T-helper 2 cell treated with Interferon-gamma antibody and Interleukin-4, amounts not matched to agents 100 ng/mL and 5 ng/mL, for 36 hours (primary cell): ENCODE data around the gene LIPN. TPM values are rescaled to one million over a fixed set of nuclear protein-coding genes. Genes with fewer than 3 reads are reported as not detected.
"Not testable (repeated sequence)": the region's sequence is repeated elsewhere in the genome, so short reads cannot be mapped to it uniquely, and the experiment has no call there.

ENCODE experiments used
- intact Hi-C: fragments of 100-400 bp; cut with micrococcal nuclease; formaldehyde crosslinking; loops from one replicate; pipeline ENCODE4 v1.15.1; 2023
- total RNA-seq: library from RNA; stranded (reverse); gene quantifications from 2 replicates; pipeline ENCODE4 v1.2.3, GENCODE V29; 2022

The LIPN gene, protein sequence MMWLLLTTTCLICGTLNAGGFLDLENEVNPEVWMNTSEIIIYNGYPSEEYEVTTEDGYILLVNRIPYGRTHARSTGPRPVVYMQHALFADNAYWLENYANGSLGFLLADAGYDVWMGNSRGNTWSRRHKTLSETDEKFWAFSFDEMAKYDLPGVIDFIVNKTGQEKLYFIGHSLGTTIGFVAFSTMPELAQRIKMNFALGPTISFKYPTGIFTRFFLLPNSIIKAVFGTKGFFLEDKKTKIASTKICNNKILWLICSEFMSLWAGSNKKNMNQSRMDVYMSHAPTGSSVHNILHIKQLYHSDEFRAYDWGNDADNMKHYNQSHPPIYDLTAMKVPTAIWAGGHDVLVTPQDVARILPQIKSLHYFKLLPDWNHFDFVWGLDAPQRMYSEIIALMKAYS
- total RNA-seq = not detected in 2 replicates

DNA sequence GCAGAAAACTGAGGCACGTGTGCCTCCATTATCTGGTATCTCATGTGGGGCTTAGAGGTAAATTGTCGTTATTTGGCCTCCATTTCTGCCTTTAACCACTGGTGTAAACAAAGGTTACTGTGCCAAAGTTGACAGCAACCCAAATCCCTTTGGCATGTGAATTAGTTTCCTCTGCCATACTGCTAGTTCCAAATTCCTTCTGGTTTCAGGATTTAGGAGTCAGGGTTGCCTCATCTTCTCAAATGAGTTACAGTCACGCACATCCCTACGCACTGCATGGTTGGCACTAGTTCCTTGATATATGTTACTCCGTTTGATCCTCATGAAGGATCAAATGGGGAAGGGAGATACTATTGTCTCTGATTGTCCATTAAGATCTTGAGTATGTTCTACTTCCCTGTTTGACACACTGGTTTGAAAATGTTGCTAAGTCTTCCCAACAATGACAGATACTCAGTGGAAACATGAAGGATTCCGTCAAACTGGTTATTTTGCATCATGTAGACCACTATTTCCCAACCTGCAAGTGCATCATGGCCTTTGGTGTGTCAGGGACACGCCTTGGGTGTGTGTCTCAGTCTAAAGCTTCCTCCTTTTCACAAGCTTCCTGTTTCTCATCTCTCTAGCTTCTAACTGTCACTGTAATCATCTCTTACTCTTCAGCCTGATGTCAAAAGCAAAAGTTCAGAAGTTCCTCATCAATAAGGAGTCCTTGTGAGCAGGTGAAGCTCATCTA is at the start of gene LIPN:
Gene LIPN, plus strand, starts transcription at position 655 of the 736 bp plus-strand sequence. CDS start 1,386 bp downstream, outside the sequence.
- intact Hi-C loops = no loop called here

DNA sequence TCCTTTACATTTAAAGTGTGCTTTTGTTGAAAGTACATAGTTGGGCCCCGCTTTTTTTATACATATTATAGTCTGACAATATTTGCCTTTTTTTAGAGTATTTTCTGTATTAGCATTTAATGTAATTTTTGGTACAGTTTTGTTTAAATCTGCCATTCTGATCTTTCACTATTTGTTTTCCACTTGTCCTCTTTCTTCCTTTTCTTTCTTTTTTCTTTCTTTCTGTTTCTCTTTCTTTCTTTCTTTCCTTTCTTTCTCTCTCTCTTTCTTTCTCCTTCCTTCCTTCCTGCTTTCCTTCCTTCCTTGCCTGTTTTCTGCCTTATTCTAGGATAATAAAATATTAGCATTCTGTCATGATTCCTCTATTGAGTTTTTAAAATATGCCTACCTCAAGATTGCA is 44.3 kb upstream of the LIPN start:
- intact Hi-C loops = no loop called here

DNA sequence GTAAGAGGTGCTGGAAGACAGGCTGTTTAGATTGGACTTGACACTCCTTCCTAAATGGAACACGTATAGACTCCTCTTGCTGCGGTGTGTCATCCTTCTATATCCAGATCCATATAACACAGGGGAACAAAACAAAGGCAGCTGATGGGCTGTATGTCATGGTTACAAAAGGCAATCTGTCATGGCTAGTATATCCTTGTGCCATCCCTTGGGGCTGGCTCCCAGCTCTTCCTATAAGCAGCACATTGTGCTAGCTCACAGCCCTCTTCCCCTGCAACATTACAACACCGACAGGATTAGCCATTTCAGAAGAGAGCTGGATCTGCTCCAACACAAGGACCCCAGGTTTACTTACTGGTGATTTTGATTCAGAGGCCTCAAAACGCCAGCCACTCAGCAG is 38.4 kb upstream of the LIPN start:
- intact Hi-C loops = no loop called here

DNA sequence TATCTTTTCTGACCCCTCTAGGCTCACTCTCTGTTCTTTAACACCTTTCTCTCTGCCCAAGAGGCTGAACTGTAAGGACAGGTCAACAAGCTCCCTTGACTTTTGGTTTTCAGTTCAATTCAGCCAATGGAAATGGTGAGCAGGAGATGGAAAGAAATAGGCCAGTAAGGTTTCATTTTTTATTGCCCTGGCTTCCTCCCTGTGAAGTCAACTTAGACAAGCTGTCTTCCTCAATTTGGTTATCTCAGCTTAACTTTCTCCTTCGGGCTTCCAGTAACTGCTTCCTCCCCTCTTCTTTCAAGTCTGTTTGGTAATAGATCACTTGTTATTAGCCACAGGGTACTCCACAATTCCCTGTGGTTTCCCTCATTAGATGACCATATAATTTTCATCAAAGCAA is 34.0 kb upstream of the LIPN start:
- intact Hi-C loops = no loop called here

DNA sequence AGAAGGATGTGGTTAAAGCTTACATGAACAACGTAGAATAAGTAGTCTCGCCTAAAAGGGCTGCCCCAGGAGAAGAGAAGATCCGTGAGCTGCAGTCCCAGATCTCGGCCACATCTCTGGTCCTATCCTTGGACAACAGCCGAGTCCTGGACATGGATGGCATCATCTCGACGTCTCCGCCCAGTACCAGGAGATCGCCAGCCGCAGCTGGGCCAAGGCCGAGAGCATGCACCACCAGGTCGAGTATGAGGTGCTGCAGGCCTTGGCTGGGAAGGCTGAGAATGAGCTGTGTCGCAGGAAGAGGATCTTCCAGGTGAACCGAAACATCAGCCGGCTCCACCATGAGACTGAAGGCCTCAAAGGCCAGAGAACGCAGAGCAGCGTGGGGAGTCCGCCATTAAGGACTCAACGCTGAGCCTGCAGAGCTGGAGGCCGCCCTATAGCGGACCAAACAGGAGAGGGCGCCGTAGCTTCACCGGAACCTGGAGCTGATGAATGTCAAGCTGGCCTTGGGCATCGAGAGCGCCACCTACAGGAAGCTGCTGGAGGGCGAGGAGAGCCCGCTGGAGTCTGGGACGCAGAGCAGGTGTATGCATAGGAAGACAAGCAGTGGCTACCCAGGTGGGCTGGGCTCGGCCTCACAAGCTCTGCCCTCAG is 31.6 kb upstream of the LIPN start:
- intact Hi-C loops = loop anchor here (2.0 kb wide), 1 partner anchor 205 kb away; no protein-coding TSS in a partner anchor

DNA sequence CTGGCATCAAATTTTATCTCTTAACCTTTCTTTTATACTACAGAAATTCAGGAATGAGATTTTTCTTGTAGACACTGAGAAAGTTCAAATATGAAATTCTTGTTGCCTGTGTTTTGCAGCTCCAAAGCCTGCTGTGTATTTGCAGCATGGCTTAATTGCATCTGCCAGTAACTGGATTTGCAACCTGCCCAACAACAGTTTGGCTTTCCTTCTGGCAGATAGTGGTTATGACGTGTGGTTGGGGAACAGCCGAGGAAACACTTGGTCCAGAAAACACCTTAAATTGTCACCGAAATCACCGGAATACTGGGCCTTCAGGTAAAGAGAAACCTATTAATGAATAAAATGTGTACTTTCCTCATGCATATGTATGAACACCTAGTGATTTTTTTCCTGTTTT is 29.0 kb upstream of the LIPN start:
- intact Hi-C loops = no loop called here

DNA sequence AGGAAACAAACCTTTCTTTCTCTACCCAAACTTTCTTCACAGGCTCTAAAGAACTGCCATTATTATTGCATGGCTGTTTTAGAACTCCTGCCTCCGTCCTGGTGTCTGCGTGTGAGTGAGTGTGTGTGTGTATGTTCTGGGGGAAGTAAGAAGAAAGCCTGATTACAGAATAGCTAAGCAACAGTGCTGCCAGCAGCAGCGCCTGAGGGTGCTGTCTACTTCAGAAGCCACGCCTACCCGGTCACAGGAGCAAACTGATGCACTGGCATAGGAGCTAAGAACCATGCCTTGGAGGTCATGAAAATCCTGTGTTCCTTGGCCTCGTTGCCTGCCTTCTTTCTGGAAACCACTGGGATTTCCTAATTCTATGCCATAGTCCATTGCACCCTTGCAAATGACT is 28.5 kb upstream of the LIPN start:
- intact Hi-C loops = no loop called here

DNA sequence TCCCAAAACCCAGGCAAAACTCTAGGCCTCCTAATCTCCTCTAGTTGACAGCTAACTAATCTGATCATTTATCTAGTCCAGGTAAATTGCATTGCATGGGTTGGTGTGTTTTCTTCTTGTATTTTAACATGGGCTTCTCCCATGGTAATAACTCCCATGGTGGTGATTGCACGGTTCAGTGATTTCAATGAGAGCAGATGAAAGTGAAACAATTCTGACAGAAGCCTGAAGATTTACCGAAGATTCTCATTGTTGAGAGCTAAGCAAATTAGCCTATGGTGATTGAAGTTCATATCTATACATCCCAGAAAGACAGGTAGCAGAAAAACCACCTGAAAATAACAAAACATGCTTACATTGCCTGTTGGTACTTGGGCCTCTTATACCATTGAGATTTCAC is 26.6 kb upstream of the LIPN start:
- intact Hi-C loops = no loop called here

DNA sequence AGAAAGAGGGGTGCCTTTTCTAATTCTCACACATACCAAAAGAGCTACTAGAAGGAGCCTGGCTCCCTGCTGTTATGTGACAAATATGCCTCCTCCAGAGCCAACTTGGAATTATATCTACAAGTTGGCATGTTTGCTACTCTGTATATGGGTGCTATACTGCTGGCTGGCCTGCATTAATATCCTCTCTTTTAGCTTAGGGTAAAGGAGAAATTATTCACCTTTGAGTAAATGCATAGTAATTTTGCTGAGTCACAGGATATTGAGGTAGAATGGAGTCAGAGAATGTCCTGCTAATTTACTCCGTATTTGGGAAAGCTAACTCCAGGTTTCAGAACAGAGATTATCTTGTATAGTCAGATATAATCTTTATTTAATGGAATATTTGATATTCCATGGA is 24.2 kb upstream of the LIPN start:
- intact Hi-C loops = no loop called here

DNA sequence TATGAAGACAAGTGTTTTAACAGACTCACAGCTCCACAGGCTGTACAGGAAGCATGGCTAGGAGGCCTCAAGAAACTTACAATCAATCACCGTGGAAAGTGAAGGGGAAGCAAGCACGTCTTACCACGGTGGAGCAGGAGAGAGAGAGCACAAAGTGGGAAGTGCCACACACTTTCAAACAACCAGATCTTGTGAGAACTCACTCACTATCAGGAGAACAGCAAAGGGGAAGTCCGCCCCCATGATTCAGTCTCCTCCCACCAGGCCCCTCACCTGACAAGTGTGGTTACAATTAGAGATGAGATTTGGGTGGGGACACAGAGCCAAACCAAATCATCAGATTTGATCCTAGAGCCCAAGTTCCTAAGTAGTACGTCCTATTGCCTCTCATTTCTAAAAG is 17.9 kb upstream of the LIPN start:
- intact Hi-C loops = not testable (repeated sequence)

DNA sequence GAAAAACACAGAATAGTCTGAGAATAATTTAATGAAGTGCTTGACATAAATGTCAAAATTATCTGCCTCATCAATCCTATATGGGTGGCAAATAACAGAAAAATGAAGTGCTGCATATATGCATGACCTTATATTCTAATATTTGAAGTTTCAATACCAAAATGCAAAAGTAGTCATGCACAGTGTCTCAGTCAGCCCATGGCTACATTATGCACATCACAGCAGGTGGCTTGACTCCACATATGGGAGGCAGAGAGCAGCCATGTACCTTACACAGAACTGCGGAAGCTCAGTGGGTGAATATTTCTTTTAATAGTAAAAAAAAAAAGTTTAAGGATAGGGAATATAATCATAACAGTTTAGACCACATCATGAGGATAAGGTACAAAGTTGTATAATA is 17.4 kb upstream of the LIPN start:
- intact Hi-C loops = no loop called here

DNA sequence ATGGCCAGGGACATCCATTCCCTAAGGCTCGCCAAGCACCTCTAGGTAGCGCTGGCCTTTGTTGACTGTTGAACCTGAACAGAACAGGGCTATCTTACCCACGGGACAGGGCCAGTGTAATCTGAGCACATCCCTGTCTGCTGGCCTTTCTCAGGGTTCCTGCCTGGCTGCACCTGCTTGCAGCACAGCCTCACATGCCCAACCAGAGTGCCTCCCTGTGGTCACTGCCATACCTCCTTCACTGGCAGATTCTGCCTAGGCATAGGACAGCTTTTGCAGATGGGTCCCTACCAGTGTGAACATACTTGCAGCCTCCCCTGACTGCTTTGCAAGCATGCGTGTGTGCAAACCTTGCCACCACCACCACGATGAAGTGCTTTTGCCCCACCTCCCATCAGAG is 15.8 kb upstream of the LIPN start:
- intact Hi-C loops = no loop called here

DNA sequence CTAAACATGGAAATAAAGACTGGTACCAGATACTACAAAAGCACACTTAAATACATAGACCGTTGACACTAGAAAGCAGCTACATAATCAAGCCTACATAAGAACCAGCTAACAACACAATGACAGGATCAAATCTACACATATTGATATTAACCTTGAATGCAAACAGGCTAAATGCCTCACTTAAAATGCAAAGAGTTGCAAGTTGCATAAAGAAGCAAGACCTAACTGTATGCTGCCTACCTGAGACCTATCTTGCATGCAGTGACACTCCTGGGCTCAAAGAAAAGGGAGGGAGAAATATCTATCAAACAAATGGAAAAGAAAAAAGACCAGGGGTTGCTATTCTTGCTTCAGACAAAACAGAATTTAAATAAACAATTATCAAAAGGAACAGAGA is 14.2 kb upstream of the LIPN start:
- intact Hi-C loops = no loop called here

DNA sequence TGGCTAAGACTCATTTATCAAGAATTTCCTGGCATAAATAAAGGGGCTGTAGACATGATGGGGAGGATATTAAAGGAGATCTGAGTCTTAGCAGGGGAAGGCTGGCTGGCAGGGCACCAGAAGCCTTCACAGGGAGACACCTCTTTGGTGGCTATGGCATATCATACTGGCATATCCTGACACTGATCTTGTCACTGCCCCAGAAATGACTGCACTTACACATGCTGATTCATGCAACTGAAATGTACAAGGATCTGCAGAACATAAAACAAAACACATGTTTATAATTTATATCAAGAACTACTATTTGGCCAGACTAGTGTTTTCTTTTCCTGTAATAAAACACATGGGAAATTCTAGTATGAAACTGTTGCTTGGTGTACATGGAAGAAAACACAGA is 5.5 kb upstream of the LIPN start:
- intact Hi-C loops = no loop called here

DNA sequence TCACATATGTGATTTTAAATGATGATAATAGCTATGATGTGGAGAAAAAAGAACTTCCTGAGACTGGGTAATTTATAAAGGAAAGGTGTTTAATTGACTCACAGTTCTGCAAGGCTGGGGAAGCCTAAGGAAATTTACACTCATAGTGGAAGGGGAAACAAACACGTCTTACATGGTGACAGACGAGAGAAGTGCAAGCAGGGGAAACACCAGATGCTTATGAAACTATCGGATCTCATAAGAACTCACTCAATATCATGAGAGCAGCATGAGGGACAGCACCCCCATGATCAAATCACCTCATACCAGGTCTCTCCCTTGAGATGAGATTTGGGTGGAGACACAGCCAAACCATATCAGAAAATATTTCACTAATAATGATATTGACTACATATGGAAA is 4.1 kb upstream of the LIPN start:
- intact Hi-C loops = no loop called here

DNA sequence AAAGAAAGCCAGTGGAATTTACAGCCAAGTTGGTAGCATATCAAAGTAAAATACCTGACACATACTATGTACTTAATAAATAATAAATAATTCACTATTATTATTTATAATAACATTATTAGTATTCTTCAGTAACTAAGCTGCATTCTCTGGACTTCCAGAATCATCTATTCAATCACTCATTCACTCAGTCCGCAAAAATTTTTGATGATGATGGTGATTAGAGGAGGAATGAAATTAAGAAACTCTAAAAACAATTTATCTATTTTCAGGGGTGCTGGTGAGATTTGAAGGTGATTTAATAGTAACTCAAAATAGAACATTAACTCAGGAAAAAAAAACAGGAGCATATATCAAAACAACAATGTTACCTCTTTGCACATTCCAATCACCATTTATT is 3.2 kb upstream of the LIPN start:
- intact Hi-C loops = no loop called here

DNA sequence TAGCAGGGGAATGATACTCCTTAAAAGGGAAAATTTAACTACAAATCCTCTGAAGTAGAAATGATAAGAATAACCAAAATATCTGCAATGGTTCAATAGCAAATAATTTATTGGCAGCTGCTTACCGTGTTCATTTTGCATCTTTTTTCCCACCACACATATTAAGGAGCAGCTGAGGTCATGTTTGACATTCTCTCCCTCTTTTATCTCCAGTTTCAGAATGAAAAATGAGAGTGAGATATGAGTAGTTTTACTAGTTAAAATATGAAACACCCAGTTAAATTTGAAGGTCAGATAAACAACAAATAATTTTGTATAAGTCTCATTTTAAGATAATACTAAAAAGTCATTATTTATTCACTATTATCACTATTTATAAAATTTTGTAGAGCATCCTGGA is 3.1 kb downstream of the LIPN start:
- intact Hi-C loops = no loop called here

DNA sequence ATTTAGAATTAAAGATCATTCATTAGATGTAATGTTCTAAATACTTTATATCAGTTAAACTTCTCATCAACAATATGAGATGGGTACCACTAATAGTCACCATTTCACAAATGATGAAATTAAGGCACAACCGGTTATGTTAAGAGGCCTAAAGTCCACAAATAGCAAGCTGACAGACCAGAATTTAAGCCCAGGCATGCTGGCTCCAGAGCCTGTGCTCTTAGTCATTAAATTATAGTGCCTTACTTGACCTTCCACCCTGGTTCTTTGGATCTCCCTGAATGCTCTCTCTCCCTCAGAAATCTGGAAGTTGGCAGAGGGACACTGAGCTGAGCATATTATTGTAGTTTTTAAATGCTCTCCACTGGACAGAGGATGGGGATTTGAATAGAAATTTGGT is 3.6 kb downstream of the LIPN start:
- intact Hi-C loops = no loop called here

DNA sequence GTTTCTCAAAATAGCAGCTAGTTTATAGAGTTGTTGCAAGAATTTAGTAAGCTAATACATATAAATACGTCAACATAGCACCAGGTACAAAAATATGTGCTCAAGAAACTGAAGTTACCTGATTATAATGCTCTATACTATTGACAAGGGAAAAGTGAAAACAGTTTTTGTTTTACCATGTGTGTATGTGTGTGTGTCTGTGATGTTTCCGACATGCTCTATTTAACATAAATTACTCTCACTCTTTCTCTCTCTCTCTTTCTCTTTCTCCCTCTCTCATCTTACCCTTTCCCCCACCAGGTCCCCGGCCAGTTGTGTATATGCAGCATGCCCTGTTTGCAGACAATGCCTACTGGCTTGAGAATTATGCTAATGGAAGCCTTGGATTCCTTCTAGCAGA is 4.3 kb downstream of the LIPN start:
- intact Hi-C loops = no loop called here

DNA sequence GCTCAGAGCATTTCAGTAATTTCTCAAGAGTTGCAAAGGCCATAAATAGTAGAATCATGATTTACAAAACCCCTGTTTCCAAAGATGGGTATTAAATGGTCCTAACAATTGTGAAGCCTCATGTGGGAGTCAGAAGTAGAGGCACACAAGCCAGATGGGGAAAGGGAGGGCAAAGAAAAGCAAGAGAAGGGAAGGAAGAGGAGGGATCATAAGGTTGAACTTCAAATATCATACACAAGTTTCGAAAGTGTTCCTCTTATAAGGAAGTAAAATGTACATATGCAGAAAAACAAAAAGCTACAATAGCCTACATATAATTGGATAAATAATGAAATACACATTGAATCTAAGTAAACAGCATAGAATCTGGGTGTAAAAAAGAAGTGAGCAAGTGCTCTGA is 6.0 kb downstream of the LIPN start:
- intact Hi-C loops = no loop called here

DNA sequence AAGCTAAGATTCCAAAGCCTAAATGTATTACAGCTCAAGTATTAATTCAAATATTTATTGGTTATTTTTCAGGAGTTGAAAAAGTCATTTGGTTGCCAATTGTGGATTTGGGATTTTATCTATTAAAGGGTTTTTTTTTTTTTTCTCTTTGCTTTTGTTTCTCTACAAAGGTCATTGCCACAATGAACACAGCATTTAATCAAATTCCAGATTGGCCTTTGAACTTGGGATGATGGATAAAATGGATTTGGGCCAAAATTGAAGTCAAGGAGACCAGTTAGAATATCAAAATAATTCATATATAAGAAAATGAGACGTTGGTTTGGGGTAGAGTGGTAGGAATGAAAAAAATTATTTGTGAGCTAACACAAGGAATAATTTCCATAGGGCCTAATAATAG is 9.6 kb downstream of the LIPN start:
- intact Hi-C loops = no loop called here

DNA sequence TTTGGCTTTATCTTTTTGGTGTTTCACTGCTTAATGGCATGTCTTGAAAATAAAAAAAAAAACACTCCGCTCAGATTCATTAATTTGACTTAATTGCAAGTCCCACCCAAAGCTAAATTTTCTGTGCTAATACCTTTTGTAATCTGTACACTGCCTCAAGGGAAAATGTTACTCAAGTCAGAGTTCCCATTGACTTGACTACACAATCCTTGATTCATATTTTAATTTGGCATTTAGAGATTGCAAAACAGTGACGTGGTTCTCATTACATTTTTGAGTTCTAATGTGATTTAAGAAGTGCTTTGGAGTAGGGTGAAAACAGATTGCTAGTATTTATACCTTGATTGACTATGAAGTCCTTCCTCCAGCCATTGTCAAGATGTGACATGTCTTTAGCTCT is 21.4 kb downstream of the LIPN start:
- intact Hi-C loops = no loop called here
